ENCODE data around the gene EIF1.

DNA sequence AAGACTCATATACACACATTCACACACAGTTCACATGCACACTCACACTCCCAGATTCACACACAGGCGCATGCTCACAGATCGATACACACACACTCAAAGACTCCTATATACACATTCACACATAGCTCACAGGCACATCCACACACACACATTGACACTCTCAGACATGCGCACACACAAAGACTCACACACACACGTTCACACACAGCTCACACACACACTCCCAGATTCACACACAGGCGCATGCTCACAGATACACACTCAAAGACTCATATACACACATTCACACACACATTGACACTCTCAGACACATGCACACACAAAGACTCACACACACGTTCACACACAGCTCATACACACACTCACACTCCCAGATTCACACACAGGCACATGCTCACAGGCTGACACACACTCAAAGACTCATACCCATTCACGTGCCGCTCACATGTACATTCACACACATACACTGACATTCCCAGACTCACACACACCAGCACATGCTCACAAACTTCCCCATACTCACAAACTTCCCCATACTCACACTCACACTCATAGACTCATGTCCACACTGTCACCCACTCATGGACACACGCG lies 38.7 kb upstream of the EIF1 start:
- no peak for TF ChIP-seq CTCF (IDR thresholded peaks at IDR 0.05)
- TF ChIP-seq POLR2A (IDR thresholded peaks at IDR 0.05) = no peak
- no peak for TF ChIP-seq EP300 (IDR thresholded peaks at IDR 0.05)

Measured in tibial nerve (tissue), 4 donors.